ENCODE data around the gene RALGPS2. TPM values are rescaled to one million over a fixed set of nuclear protein-coding genes. Genes with fewer than 3 reads are reported as not detected.

Gene RALGPS2
- total RNA-seq, 1 experiment from 2014 or later = 13.3 TPM

DNA sequence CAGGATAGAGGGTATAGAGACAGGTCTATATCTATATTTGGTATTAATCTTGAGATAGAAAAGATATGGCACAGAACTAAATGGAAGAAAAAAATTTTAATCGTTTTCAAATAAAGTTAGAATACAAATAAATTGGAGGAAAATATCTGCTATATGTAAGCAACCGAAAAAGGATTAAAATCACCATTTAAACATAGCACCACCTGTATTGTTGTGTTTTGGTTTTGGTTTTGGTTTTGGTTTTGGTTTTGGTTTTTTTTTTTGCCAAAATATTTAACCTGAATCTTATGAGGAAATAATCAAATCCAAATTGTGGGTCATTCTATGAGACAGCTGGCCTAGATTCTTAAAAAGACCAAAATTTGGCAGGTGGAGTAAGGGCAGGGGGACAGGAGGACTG, 174.4 kb downstream of the RALGPS2 start:
- no peaks in the 10 kb centered on the region for H3K9me3 Mint-ChIP-seq (ENCODE audit: unreplicated experiment)
- no TSS peak for BruUV-seq (replicated peaks)
- ChIA-PET POLR2A (no interaction called here), CTCF (interaction anchor here (0.6 to 1.1 kb wide), 3 partner anchors 104 to 1289 kb away, joined by 3 to 5 read pairs (median 3); no protein-coding TSS in a partner anchor)
- H3K36me3 Mint-ChIP-seq (ENCODE audit: insufficient read depth, unreplicated experiment) = no peaks in the 10 kb centered on the region
- no peak for TF ChIP-seq CTCF (IDR thresholded peaks at IDR 0.05; ENCODE audit: unreplicated experiment)
- DNase-seq (ENCODE audit: unreplicated experiment) = no peak
- H3K27ac Mint-ChIP-seq (ENCODE audit: low read depth, unreplicated experiment) = no peak overlapping the region
- intact Hi-C loops (cut with micrococcal nuclease) = loop anchor here (5.0 kb wide), 1 partner anchor 37 kb away; no protein-coding TSS in a partner anchor
- H3K4me3 Mint-ChIP-seq (ENCODE audit: unreplicated experiment) = no peak overlapping the region
- no peaks in the 10 kb centered on the region for H3K27me3 Mint-ChIP-seq (ENCODE audit: insufficient read depth, unreplicated experiment)
- H3K4me1 Mint-ChIP-seq (ENCODE audit: insufficient read depth, unreplicated experiment) = no peaks in the 10 kb centered on the region

DNA sequence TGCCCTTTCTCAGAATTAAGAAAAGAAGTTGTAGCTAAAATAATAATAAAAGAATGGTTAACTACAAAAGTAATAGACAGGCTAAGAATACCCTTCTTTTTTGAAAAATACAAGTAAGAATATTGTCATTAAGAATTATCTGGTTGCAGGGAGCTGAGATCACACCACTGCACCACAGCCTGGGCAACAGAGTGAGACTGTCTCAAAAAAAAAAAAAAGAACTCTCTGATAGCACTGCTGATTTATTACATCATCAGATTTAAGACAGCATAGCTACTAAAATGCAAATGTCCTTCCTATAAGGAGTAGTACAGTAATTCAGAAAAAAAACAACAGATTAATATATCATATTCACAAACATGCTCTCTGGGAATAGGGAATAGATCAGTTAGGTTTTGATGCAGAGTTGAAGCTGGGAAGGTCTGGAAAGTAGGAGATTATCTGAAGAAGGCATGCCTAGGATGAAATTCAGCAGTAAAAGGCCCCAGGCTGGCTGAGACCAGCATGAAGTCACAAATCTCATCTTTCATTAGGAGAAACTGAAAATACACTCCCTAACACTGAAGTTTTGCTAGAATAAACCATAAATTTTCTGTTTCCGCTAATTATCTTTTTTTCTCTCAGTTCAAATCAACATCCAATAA, 176.6 kb downstream of the RALGPS2 start:
- POLR2A ChIA-PET = interaction anchor here (0.6 to 1.1 kb wide), 2 partner anchors 25 to 109 kb away, joined by 3 to 4 read pairs; no protein-coding TSS in a partner anchor
- BruUV-seq (replicated peaks) = no TSS peak
- CTCF ChIA-PET = interaction anchor here (0.7 to 1.5 kb wide), 10 partner anchors 19 to 602 kb away, joined by 3 to 6 read pairs (median 4); no protein-coding TSS in a partner anchor

DNA sequence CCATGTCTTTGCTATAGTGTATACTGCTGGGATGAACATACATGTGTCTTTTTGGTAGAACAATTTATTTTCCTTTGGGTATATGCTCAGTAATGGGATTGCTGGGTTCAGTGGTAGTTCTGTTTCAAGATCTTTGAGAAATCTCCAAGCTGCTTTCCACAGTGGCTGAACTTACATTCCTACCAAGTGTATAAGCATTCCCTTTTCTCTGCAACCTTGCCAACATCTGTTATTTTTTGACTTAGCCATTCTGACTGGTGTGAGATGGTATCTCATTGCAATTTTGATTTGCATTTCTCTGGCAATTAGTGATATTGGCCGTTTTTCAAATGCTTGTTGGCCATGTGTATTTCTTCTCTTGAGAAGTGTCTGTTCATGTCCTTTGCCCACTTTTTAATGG, 183.3 kb downstream of the RALGPS2 start:
- Mint-ChIP-seq H3K27ac (ENCODE audit: low read depth, unreplicated experiment) (no peak overlapping the region), H3K9me3 (ENCODE audit: unreplicated experiment) (no peaks in the 10 kb centered on the region), H3K27me3 (ENCODE audit: insufficient read depth, unreplicated experiment) (no peaks in the 10 kb centered on the region), H3K36me3 (ENCODE audit: insufficient read depth, unreplicated experiment) (no peaks in the 10 kb centered on the region), H3K4me3 (ENCODE audit: unreplicated experiment) (no peak overlapping the region), H3K4me1 (ENCODE audit: insufficient read depth, unreplicated experiment) (no peaks in the 10 kb centered on the region)
- intact Hi-C loops (cut with micrococcal nuclease) = no loop called here
- TF ChIP-seq CTCF (IDR thresholded peaks at IDR 0.05; ENCODE audit: unreplicated experiment) = no peak
- ChIA-PET CTCF (interaction anchor here (1.6 kb wide), 1 partner anchor 13 kb away, joined by 3 read pairs; no protein-coding TSS in a partner anchor), POLR2A (no interaction called here)
- BruUV-seq (replicated peaks) = no TSS peak
- no peak for DNase-seq (ENCODE audit: unreplicated experiment)

More for the DNA sequence above, 176.6 kb downstream of the RALGPS2 start:
- Mint-ChIP-seq H3K27me3 (ENCODE audit: insufficient read depth, unreplicated experiment) (no peaks in the 10 kb centered on the region), H3K4me1 (ENCODE audit: insufficient read depth, unreplicated experiment) (no peaks in the 10 kb centered on the region), H3K4me3 (ENCODE audit: unreplicated experiment) (no peak overlapping the region), H3K27ac (ENCODE audit: low read depth, unreplicated experiment) (no peak overlapping the region), H3K36me3 (ENCODE audit: insufficient read depth, unreplicated experiment) (no peaks in the 10 kb centered on the region), H3K9me3 (ENCODE audit: unreplicated experiment) (no peaks in the 10 kb centered on the region)
- DNase-seq (ENCODE audit: unreplicated experiment) = no peak
- no peak for TF ChIP-seq CTCF (IDR thresholded peaks at IDR 0.05; ENCODE audit: unreplicated experiment)
- intact Hi-C loops (cut with micrococcal nuclease) = no loop called here

- no peak overlapping the region for H3K27ac Mint-ChIP-seq (ENCODE audit: low read depth, unreplicated experiment)
Observed at GRCh38 chr1:178910023-178910422, 185.0 kb downstream of the RALGPS2 start.

More at GRCh38 chr1:178910023-178910422, 185.0 kb downstream of the RALGPS2 start:
- no peaks in the 10 kb centered on the region for H3K27me3 Mint-ChIP-seq (ENCODE audit: insufficient read depth, unreplicated experiment)
- no peak overlapping the region for H3K4me3 Mint-ChIP-seq (ENCODE audit: unreplicated experiment)
- intact Hi-C loops (cut with micrococcal nuclease) = no loop called here
- BruUV-seq (replicated peaks) = no TSS peak
- no peaks in the 10 kb centered on the region for H3K36me3 Mint-ChIP-seq (ENCODE audit: insufficient read depth, unreplicated experiment)
- CTCF ChIA-PET = interaction anchor here (1.6 kb wide), 1 partner anchor 11 kb away, joined by 3 read pairs; no protein-coding TSS in a partner anchor
- TF ChIP-seq CTCF (IDR thresholded peaks at IDR 0.05; ENCODE audit: unreplicated experiment) = no peak
- no peaks in the 10 kb centered on the region for H3K4me1 Mint-ChIP-seq (ENCODE audit: insufficient read depth, unreplicated experiment)
- no peak for DNase-seq (ENCODE audit: unreplicated experiment)
- POLR2A ChIA-PET = interaction anchor here (0.8 kb wide), 1 partner anchor 22 kb away, joined by 3 read pairs; no protein-coding TSS in a partner anchor
- no peaks in the 10 kb centered on the region for H3K9me3 Mint-ChIP-seq (ENCODE audit: unreplicated experiment)

Measured in MCF 10A (cell line).